ENCODE results near the gene PDE4DIP.
"Not testable (repeated sequence)": the region's sequence is repeated elsewhere in the genome, so short reads cannot be mapped to it uniquely, and the experiment has no call there.

PDE4DIP gene

DNA sequence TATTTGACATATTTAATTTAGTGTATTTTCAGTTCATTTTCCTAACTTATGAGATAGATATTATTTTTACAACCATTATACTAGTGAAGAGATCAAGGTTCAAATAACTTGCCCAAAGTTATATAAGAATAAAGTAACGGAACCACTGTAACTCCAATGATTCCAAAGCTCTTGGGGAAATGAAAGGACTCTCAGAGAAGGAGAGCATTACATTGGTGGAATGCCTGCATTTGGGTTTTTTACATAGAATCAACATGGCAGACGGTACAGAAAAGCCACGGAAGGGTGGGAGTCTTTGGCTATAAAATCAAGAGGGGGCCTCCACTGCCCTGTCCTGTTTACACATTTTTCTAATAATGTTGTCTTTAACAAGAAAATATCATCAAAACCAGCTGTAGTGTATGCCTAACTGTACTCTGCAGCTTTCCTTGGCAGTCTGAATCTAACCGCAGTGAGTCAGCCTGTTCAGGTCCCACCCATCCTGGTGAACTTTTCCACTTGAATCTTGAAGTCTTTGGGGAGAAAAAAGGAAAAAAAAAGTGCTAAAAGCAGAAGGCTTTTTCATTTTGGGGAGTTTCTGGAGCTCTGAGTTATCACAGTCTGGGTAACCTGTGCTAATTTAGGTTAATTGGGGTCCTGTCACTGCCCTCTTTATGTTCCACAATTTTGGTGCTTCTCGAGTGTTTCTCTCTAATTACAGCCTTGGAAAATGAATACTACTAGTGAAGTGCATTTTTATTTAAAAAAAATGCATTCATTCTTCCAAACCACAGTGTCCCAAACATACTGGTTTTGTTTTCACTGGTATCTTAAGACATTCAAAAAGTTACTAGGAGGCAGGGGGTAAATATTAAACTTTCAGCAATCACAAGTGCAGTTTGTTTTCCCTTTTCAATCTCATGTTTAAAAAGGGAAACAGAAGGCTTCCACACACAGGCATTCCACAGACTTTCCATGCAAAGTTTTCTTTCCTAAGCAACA, 30.5 kb downstream of the PDE4DIP start:
- not testable (repeated sequence) for DNase-seq

DNA sequence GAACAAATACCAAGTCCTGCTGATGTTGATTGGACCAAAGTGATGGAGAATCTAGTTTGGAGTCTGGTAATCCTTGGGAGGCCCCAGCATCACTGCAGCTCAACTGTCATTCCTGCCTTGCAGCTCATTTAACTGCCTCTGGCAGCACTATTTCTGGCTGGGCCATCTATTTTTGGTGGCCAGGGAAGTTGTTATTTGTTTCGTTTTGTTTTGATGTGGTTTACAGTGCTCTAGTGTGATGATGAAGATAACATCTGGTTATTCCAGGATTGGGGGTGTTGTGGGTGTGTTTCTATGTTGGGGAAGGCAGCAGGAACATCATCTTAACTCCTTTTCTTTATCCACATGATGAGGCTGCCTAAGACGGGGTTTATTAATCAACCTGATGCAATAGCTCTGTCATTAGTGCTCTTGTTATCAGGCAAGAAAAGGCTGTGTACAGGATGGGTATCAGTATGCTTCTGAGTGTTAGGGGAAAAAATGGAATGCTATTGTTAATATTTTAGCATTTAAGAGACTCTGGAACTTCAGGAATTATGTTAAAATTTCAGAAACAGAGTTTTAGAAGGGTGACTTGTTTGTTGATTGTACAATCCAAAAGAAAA, 35.7 kb downstream of the PDE4DIP start:
- DNase-seq: not testable (repeated sequence)

DNA sequence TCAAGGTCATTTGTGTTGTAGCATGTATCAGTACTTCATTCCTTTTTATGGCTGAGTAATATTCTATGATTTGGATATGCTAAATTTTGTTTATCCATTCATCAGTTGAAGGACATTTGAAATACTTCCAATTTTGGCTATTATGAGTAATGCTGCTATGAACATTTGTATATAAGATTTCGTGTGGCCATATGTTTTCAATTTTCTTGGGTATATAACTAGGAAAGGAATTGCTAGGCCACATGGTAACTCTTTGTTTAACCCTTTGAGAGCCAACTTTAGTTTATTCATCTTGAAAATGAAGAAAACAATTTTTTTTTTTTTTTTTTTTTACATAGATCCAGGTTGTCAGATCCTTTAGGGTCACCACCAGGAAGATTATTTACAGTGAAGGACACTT, 37.0 kb downstream of the PDE4DIP start:
- not testable (repeated sequence) for DNase-seq

DNA sequence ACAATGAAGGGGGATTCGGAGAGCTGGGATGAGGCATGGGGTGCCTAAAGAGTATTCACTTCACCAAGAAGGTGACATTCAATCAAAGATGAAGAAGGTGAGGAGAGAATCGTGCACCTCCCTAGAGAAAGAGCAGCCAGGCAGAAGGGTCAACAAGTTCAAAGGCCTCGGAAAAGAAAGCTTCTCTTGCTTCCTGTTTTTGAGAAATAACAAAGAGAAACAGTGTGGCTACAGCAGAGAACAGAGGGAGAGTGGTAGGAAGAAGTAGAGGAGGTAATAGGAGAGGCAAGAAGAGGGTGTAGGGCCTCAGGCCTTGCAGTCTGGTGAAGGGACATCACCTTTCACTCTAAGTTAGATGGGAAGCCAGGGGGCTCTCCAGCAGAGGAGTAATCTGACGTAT, 41.0 kb downstream of the PDE4DIP start:
- DNase-seq: not testable (repeated sequence)

DNA sequence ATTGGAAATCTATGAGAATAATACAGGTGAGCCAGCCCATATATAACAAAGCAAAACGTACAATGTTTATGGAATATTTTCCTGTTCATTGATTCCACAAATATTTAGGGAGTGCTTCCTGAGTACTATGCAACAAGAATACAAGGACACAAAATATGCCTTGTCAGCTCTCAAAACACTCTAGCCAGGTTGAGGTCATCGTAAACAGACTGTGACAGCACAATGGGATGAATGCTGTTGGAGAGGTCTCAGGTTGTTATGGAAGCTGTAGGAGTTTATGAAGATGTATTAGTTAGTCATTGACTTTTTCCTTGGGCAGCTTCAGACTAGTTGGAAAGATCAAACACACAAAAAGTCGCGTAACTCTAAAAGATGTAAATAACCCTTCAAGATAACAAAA, 42.1 kb downstream of the PDE4DIP start:
- not testable (repeated sequence) for DNase-seq

DNA sequence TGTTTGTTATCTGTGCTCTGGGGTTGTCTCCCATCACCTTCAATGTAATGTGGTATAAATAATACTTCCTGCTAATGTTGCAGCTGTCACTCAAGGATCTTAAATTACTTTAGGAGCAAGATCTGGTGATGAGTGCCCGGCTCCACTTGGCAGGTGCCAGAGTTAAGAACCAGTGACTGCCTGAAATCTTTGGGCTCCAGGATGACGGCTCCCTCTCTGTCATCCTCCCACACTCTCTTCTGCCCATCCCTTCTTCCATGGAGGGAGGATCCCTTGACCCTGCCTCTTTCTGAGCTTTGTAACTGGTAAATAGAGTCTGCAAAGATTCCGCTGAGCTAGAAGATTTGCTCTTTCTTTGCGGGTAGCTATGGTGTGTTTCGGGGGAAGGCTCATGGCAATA, 44.4 kb downstream of the PDE4DIP start:
- not testable (repeated sequence) for DNase-seq

DNA sequence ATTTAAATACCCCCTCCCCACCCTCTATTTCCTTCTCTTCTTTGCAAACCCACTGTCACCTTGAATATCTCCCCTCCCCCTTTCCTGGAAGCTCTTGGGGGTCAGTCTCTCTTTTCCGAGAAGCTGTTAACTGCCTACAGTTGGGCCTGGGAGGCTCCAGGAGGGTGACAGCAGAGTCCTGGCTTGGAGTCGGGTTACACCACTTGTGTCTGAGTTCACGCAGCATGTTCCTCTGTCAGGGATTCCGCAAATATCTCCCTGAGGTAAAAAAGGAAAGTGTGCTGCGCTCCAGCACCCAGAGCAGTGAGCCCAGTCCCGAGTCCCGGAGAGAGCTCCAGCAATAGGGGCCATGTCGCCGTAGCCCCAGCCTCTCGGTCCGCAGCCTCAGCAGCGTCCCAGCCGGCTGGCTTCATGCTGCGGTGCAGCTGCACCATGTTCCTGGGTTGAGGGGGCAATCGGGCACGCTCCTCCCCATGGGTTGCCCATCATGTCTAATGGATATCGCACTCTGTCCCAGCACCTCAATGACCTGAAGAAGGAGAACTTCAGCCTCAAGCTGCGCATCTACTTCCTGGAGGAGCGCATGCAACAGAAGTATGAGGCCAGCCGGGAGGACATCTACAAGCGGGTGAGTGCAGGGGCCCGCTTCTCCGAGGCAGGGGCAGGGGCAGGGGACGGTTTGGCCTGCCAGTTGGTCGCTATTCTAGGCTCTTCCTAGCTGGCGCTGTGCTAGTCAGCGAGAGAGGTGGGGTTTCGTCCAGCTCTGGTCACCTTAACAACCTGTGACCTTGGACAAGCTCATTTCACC, 45.2 kb downstream of the PDE4DIP start:
- not testable (repeated sequence) for DNase-seq

DNA sequence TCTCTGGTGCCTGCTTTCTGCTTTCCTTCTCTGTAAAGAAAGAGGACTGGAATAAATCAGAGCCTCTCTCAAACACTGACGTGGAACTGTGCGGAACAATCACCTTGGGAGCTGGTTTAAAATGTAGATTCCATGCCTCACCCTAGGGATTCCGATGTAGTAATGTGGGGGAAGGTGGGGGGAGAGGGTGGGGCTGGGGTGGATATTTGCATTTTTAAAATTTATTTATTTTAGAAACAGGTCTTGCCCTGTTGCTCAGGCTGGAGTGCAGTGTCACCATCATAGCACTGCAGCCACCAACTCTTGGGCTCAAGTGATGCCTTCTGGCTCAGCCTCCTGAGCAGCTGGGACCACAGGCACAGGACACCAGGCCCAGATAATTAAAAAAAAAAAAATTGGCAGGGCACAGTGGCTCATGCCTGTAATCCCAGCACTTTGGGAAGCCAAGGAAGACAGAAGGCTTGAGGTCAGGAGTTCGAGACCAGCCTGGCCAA, 45.9 kb downstream of the PDE4DIP start:
- not testable (repeated sequence) for DNase-seq

DNA sequence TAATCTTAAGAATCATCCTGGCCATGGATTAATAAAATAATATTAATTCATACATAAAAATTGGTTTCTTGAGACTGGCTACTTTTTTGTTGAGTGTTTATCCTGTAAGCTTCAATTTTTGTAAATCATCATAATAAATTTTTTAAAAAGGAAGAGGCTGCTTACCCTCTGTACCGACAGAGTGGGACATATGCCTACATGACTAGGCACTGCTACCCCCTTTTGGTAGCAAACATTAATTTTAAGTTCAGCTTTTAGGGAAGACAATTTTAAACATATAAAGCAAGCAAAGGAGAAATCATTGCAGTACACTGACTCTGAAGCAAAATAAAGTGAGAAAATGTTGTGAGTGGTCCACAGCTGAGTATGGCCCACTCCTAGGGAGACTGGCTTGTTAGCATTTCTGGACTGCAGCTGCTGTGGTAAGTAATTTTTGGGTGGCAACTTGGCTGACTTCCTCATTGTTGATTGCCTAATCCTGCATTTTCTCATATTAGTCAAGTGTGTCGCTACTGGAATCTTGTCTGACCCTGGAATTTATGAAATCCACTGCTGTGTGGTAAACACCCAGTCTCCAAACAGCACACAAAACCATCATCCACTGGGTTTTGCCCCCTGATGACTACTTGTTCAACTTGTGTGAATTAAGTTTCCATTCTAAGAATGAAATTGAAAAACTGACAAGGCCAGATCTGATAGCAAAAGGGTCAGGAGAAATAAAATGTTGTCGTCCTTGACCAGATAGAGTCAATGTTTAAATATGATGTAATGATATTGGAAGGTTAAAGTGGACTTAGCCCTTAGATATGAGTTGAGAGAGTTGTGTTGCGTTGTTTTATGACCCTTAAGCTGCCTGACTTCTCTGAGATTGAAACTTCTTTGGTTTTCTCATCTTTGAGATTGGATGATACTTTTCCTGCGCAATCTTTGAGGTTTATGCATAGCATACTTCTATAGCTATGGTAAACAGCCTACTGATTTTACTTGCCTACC, 50.4 kb downstream of the PDE4DIP start:
- not testable (repeated sequence) for DNase-seq

DNA sequence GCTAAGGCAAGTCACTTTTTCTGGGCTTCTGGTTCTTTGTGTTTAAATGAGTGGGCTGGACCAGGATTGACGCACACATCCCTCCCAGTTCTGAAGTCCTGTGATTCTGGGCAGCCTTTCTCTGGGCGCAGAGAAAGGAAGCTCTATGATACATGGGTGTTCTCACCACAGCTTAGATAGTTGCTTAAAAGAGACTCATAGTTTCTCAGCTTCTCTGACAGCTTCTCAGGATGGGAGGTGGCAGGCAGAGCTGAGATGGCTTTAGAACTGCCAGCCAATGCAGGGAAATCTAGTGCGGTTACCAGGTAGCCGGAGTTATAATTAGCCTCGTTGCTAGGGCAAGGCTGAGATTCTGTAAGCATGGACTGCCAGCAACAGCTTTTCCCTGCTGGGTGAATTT, 55.8 kb downstream of the PDE4DIP start:
- DNase-seq: not testable (repeated sequence)

DNA sequence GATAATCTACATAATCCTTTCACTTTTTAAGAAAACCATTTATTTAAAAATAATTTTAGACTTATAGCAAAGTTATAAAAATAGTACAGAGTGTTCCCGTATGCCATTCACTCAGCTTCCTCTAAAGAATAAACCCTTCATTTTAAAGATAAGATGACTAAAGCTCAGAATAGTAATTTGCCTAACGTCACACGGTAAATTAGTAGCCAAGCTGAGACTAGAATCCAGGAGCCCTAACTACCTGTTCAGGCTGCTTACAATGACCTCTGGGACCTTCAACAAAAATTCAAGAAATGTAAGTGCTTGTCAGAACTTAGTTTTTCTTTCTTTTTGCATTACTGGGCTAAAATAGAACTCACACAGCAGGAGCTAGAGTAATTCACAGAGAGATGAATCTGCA, 56.5 kb downstream of the PDE4DIP start:
- DNase-seq: not testable (repeated sequence)

DNA sequence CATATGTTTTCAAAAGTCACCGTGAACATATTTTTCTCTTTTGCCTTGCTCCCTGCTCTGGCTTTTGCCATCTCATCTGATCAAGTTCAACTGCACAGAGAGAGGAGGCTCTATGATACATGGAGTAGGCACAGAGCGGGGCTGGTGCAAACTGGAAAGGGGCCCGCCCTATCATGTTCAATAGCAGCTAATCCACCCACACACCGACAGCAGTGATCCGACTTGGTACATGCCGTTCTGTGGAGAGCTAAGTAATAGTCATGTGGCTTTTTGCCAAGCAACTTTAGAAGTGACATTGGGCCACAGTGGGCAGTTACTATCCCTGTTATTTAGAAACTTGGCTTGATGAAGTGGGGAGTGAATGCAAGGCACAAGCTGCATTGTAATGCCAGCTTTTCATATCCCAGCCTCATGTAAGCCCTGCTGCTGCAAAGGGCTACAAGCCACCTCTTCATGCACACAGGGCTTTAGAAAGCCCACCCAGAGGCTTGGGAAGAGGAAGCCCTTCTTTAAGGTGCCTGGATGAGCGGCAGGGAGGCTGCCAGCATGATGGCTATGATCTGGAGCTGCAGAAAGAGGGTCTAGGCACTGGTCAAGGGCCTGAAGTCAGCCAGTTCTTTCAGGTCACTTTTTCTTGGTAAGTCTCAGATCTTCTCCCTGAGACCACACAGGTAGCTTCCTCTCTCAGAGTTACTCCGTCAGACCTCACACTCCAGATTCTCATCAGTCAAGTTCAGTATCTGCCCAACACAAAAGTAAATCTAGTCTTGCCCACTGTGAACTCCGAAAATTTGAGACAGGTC, 57.1 kb downstream of the PDE4DIP start:
- not testable (repeated sequence) for DNase-seq

DNA sequence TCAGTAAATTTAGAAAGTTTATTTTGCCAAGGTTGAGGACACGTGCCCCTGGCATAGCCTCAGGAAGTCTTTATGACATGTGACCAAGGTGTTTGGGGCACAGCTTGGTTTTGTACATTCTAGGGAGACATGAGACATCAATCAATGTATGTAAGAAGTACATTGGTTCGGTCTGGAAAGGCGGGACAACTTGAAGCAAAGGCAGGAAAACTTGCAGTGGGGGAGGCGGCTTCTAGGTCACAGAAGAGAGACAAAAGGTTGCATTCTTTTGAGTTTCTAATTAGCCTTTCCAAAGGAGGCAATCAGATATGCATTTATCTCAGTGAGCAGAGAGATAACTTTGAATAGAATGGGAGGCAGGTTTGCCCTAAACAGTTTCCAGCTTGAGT, 57.7 kb downstream of the PDE4DIP start:
- DNase-seq: not testable (repeated sequence)

DNA sequence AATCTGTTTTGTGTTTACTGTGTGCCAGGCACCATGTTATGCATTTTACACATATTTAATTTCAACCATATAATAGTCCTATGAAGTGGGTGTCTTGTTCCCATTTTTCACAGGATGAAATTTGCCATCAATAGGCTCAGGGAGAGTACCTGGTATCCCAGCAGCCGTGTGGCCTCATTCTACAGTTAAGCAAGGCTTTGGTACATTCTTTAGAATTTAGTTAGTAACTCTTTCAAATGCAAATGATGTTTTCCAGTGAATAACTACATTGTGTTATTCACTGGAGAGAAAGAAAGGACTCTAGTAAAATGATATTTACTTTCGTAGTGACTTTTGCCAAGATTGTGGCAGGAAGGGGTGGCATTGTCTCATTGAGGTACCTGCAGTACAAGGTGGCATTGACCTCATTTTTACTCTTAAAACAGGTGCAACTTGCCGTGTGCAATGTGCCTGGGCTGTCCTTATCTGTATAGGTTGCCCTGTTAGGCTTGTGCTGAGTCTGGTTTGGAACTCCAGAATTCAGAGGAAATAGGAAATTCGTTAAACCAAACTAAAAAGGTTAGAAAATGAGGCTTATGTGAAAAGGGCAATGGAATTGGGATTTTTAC, 65.1 kb downstream of the PDE4DIP start:
- not testable (repeated sequence) for DNase-seq

DNA sequence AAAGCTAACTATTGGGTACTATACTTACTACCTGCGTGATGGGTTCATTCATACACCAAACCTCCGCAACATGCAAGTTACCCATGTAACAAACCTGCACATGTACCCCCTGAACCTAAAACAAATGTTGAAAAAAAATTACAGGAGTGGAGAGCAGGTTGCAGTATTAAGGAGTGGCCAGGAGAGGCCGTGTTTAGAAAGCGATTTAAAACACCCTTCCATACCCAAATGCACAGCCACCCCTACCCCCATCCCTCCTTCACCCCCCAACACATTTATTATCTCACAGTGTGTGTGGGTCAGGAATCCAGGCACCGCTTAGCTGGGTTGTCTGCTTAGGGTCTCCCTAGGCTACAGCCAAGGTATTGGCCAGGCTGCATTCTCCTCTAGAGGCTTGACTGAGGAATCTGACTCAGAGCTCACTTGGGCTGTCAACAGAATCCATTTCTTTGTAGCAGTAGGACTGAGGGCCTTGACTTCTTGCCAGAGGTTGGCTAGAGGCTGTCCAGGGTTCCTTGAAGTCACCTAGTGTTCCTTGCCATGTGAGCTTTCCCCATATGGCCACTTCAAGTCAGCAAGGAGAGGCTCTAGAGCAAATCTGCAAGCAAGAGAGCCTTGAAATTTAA, 67.2 kb downstream of the PDE4DIP start:
- DNase-seq: not testable (repeated sequence)

DNA sequence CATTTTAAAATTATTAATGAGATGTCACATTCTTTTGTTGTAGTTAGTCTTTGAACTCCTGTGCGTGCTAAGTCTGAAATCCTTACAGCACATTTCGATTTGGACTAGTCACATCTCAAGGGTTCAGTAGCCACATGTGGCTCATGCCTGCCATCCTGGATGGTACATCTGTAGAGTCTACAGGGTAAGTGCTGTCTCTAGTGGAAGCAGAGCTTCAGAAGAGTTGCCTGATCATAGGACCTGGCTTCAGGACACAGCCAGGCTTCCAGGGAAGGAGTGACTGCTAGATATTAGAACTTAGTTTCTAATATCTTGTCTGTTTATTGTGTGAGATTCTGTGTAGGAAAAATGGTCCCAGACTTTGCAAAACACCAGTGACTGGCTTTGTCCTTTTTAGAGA, 72.0 kb downstream of the PDE4DIP start:
- DNase-seq: not testable (repeated sequence)

DNA sequence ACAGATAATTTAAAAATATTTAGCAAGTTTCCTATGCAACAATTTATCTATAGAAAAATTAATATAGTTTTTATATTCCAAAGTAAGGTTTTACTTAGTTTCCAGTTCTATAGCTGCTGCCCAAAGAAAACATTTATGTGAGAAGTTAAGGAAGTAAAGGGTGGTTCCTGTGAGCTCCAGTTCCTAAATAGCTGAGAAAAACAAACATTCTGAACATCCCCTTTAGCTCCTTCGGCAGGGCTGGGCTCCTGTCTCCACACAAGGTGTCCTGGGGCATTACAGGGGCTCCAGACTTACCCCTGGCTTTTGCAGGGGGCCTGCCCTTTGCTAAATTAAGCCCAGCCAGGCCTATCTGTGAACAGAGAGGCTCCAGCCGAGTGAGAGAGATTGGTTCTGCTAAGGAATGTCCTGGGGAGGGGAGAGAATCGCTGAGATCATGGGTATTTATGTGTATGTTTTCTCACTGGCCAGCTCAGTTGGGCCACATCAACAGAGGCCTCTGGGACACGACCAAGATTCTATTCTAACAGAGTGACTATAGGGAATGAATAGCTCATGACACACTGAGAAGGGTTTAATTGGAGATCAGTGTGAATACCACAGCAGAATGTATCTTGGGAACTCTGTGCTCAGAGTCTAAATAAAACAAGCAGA, 72.6 kb downstream of the PDE4DIP start:
- DNase-seq: not testable (repeated sequence)

DNA sequence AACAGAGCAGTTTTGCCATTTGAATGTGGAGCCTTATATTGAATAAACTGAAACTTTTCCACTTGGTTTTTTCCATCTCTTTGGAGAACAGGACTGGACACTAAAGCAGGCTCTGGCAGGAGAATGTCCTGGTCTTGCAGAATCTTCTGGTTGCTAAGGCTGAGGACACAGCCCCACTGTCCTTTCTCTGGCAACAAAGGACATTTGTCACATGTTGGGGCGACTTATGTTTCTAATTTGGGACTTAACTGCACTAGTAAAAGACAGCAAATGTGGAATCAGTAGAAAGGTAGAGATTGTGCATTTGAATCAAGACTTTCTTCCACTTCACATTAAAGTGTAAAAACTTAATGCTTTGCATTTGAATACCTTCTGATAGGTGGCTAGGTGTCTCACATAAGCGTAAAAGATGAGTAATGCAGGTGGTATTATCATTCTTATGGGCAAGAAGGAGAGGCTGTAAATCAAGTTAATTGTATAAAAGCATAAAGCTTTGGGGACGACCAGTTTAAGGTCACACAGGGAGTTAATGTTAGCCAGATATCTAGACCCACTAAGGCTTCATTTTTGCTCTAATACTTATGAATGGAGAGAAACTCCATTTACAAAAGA, 74.7 kb downstream of the PDE4DIP start:
- DNase-seq: not testable (repeated sequence)

DNA sequence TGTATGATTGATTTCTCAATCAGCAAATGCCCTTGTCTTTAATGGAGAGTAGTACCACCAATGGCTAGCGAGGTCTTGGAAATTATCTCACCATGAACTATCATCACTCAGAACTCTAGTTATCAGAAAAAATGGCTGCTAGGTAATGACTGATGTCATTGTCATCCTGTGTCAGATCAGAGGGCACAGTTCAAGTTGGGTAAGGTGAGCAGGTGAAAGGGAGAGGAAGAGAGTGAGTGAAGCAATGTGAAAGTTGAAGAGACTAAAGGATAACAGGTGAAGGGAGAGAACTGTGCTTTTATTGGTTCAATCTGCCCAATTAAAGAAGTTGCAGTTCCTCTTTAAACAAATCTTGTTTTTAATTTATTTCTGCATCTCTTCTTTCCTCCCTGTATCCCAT, 76.8 kb downstream of the PDE4DIP start:
- DNase-seq: not testable (repeated sequence)
